GM12878 (cell line): Measurements from ENCODE around the gene SENP5.

Source experiments
- ATF2 ChIP-seq: IDR thresholded peaks from 2 replicates; pipeline ENCODE4 v1.6.1; 2012; ENCODE audit warnings: low read length, inconsistent platforms
- ATF3 ChIP-seq: IDR thresholded peaks from 2 replicates; pipeline ENCODE4 v1.6.1; 2011; ENCODE audit warnings: low read depth, mild to moderate bottlenecking, low read length, moderate library complexity, borderline replicate concordance; ENCODE audit errors: extremely low read depth
- CTCF ChIP-seq, 3 experiments: IDR thresholded peaks in 2 of 3; conservative IDR thresholded peaks in 1 of 3; 2 replicates each; pipeline ENCODE4 v1.5.1; 2011; ENCODE audit warnings: low read depth in 3 of 3, low read length in 3 of 3, mild to moderate bottlenecking in 3 of 3, control low read depth in 2 of 3, moderate library complexity in 2 of 3, inconsistent platforms in 1 of 3, mixed read lengths in 1 of 3; ENCODE audit not compliant: control insufficient read depth in 2 of 3, insufficient read depth in 1 of 3; ENCODE audit errors: extremely low read depth in 1 of 3
- JUND ChIP-seq: IDR thresholded peaks from 2 replicates; pipeline ENCODE4 v1.6.1; 2012; ENCODE audit warnings: low read depth, mild to moderate bottlenecking, low read length, improper control_type of control experiment, moderate library complexity
- PRDM15 ChIP-seq: fragments of 450-650 bp; formaldehyde crosslinking; IDR thresholded peaks from 2 replicates; pipeline ENCODE4 v1.4.0; 2020; ENCODE audit warnings: mild to moderate bottlenecking, moderate library complexity
- SMC3 ChIP-seq: IDR thresholded peaks from 2 replicates; pipeline ENCODE4 v1.6.1; 2011; ENCODE audit warnings: low read length, improper control_type of control experiment, borderline replicate concordance
- ZBTB40 ChIP-seq: fragments of 450-650 bp; IDR thresholded peaks from 2 replicates; pipeline ENCODE4 v1.6.1; 2016; ENCODE audit warnings: mild to moderate bottlenecking, moderate library complexity, borderline replicate concordance

- TF ChIP-seq CTCF (IDR thresholded peaks at IDR 0.05 in 2 of 3, conservative IDR thresholded peaks at IDR 0.05 in 1 of 3; ENCODE audit: control insufficient read depth in 2 of 3, extremely low read depth in 1 of 3, insufficient read depth in 1 of 3, low read depth in 3 of 3, low read length in 3 of 3) (no peak), SMC3 (no peak), PRDM15 (CRISPR knock-in tag) (no peak), JUND (no peak), ATF2 (no peak), ATF3 (no peak), ZBTB40 (no peak)
These were observed 87.1 kb downstream of the SENP5 start for GRCh38 chr3:196954832-196955231.
